ENCODE measurements around the gene CDH5.

The CDH5 gene

DNA sequence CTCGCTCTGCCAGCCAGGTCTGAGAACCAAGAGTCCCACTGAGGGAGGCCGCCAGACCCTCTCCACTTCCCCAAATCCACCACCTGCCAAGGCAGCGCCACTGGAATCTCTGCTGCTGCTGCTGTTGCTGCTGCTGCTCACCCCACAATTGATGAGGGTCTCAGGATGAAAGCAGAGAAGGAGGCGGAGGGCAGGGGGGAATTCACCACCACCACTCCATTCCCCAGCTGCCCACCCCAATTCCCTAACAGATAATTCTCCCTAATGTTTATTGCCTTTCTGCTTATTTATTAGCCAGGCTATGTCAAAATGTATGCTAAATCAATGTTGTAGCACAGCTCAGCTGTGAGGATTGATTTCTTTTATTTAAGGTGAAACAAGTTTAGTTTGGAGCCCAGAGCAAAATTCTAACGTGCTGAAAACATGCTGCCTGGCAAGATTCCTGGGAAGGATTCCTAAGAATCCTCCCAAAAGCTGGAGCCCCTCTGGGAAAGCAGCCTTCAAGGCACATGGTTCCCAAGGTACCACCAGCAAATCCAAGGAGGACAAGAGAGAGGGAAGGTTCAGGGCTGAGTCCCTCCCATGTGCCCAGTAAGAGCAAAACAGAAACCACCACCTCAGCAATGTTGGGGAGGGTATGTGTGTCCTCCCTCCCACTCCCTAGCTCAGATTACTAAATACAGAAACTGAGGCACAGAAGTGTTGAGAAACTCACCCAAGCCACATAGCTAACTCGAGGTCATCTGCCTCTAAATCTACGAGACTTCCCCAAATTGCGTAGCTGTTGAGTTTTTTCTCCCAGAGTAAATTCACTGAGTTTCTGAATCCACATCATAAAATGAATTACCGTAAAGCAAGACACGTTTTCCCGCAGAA lies 12.2 kb upstream of the CDH5 start:
- no peak for DNase-seq (ENCODE audit: low read depth)

DNA sequence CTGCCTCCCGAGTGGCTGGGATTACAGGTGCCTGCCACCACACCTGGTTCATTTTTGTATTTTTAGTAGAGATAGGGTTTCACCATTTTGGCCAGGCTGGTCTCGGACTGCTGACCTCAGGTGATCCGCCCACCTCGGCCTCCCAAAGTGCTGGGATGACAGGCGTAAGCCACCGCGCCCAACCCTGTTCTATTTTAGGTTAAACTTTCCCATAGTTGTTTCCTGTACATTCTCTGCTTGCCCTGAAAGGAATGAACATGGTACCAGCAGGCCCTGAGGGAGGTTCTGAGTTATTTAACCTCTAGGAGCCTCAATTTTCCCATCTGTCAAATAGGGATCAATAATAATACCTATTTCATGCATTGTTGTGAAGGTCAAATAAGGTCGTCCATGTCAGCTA lies 11.0 kb upstream of the CDH5 start:
- no peak for DNase-seq (ENCODE audit: low read depth)

DNA sequence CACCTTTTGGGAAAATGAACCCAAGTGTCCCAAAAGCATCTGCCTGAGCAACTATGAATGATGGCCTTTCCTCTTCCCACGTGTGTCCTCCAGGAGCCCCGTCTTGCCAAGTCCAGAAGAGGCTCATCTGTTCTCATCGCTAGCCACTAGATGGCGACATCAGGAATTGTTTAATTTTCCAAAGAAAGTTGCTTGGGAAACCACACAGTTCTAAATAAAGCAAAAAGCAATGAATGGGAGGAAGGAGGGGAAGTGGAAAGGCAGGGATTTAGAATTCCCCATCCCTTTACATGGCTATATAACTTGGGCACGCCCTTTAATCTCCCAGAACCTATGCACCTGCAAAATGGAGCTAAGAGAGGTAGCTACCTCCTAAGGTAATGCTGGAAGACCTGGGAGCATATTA lies 9.0 kb upstream of the CDH5 start:
- peak; percentile 80 for DNase-seq (ENCODE audit: low read depth)

DNA sequence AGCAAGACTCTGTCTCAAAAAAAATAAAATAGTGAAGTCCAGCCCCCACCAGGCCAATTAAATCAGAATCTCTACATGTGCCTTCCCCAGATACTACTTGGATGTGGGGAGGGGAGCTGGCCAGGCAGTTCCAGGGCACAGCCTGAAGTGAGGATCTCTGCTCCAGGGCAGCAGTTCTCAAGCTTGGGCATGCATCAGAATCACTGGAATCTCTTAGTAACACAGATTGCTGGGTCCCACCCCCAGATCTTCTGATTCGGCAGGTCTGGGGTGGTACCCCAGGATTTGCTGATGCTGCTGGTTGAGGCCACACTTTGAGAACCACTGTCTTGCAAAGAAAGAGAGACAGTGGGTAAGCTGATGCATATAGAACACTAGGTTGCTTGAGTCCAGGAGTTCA lies 8.3 kb upstream of the CDH5 start:
- DNase-seq (ENCODE audit: low read depth), result no peak

DNA sequence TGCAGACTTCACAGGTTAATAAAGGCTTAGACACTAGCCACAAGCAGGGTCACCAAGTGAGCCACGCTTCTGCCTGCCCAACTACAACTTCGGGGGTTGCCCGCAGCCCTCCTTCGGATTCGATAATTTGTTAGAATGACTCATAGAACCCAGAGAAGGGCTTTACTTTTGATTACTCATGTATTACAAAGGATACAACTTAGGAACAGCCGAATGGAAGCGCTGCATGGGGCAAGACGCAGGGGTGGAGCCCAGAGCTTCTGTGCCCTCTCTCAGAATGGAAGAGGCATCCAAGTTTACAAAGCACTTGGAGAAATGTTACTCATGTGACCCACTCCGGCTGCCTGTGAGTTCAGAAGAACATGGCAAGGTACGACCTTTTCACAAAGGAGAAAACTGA lies 7.5 kb upstream of the CDH5 start:
- no peak for DNase-seq (ENCODE audit: low read depth)

DNA sequence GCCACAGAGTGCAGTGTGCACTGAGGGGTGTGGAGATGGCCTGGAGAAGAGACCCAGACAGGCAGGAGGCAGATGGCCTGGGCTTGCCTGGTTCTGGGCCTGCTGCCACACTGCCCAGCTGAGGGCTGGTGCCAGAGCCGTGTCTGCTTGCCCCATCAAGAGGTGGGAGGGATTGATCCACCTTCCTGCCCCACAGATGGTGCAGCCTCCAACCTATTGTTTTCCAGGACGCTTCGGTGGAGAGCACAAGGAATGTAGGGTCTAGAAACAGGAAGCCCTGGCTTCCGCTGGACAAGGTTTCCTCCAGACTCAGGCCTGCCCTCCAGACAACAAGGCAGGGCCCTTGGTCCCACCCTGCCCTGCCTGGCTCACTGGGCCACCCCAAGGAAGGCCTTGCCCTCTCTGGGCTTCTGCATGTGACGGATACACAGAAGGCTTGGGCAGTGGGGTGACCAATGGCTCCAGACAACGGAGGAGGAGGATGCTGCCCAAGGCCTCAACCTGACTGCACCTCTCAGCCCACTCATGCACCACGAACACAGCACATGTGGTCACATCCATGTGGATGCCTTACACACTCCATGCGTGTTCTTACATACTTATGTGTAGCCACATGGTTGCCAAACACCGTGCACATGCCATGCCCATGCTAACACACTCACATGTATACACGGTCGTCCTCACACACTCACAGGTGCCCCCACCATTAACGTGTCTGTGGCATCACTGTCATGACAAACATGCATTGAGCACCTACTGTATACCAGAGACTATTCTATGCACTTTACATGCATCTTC lies 6.5 kb upstream of the CDH5 start:
- DNase-seq (ENCODE audit: low read depth), result no peak

DNA sequence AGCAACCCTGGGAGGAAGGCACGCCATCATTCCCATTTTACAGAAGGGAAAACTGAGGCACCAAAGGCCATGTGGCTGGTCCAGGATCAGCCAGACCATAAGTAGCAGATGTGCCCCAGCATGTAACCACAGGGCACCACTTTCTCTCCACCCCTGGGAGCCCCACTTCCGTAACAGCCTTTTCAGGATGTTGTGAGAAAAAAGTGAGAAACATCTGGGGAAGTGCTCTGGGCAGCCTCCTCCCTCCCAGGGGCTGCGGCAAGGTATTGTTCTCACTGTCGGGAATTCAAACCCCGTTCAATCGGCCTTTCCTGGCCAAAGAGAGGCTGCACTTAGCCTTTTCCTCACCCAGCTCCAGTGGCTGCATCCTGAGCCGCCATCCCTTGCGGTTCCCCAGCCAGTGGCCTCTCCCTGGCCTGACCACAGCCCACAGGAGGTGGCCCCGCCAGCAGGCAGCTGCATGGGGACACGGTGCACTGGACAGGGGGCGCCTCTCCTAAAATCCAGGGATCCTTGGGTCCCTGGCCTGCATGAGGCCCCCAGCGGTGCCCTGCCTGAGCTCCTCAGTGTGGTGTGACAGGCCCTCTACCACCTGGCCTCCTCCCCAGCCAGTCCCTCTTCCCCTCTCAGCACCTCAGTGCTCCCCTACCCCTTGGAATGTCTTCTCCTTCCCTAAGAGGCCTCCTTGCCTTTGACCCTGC lies 5.7 kb upstream of the CDH5 start:
- no peak for DNase-seq (ENCODE audit: low read depth)

DNA sequence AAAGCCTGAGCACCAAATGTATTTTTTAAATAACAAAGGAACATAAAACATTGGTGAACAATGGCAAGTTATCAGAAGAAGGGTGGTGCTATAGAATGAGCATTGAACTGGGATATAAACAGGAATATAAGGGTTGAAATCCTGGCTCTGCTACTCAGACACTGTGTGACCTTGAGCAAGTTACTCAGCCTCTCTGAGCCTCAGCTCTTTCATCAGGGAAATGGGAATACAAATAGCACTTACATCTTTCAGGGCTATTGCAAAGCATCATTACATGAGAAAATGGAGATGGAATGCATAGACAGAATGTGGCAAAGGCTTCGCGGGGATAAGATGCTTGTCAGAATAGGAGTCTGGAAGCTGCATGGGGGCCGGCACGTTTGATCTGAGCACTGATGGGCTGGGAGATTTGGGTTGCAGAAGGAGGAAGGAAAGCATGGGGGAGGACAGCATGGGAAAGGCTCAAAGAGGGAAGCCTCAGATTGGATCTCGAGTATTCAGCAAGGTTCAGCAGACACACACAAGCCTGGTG lies 4.8 kb upstream of the CDH5 start:
- DNase-seq (ENCODE audit: low read depth), result no peak

DNA sequence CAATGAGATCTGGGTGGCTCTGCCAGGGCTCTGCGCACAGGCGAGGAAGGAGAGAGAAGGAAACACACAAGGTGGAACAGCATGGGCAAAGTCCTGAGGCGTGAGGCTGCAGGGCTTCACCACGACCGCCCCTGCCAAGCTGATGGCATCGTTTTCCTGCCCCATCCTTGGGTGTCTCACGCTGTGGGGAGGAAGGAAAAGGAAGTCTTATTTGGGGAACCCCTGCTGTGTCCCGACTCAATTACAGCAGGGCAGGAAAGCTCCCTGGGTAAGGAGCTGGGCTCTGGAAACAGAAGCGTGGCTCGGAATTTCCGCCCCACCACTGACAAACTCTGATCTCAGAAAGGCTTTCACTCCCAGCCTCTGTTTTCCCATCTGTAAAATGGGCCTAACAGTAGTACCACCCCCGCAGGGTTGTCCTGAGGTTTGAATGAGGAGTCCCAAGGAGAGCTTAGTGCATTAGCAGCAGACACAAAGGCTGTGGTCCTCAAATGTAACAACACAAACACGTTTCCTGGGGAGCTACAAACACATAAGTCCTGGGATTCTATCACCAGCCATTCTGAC lies 3.2 kb upstream of the CDH5 start:
- DNase-seq (ENCODE audit: low read depth), result no peak

DNA sequence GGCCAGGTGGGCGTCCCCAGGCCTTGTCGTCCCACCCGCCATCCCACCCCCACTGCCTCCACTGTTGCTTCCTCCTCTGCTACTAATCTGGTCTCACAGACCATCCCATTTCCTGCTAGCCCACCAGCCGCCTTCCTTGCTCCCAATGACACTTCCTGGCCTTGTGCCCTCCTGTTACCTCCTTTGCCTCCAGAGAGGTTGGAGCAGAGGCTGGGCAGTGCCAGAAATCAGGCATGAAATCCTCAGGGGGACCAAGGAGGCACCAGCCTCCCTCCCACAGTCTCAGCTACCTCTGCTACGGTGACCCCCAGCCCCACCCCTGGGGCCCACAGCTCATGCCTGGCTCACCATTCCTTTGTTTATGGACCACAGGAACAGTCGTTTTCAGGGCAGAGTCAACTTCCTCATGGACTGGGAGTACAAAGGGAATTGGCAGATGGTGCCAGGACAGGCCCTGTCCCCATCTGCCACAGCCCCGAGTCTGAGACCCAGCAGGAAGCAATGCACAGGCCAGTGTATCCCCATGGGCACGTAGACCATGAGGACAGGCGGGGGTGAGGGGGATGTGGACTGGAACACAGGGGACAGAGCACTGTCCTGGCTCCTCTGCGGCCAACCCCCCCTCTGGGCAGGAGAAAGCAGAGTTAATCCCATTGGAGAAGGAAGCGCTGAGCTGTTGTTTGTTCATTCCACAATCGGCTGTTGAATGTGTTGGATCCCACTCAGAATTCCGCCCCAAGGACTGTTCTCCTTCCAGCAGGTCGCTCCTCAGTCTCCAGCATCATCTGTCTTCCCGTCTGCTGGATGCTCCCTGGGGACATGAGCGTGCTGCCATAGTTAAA lies 2.2 kb upstream of the CDH5 start:
- DNase-seq (ENCODE audit: low read depth), result peak; percentile 55

DNA sequence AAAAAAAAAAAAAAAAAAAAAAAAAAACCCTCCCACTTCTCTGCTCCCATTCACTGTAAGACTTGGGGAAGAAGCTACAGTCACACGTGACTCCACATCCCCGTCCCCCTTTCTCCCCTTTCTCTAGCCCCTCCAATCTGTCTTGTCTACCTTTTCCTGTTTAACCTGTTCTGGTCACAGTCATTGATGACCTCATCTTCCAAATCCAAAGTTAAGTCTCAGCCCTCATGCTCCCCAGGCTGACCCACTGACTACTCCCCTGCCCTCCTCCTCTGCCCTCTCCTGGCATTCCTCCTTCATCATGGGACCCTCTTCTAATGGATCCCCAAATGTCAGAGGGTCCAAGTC lies 1.6 kb upstream of the CDH5 start:
- no peak for DNase-seq (ENCODE audit: low read depth)

DNA sequence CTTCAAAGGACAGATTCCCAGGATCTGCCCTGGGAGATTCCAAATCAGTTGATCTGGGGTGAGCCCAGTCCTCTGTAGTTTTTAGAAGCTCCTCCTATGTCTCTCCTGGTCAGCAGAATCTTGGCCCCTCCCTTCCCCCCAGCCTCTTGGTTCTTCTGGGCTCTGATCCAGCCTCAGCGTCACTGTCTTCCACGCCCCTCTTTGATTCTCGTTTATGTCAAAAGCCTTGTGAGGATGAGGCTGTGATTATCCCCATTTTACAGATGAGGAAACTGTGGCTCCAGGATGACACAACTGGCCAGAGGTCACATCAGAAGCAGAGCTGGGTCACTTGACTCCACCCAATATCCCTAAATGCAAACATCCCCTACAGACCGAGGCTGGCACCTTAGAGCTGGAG lies 840 bp upstream of the CDH5 start:
- DNase-seq (ENCODE audit: low read depth), result no peak

DNA sequence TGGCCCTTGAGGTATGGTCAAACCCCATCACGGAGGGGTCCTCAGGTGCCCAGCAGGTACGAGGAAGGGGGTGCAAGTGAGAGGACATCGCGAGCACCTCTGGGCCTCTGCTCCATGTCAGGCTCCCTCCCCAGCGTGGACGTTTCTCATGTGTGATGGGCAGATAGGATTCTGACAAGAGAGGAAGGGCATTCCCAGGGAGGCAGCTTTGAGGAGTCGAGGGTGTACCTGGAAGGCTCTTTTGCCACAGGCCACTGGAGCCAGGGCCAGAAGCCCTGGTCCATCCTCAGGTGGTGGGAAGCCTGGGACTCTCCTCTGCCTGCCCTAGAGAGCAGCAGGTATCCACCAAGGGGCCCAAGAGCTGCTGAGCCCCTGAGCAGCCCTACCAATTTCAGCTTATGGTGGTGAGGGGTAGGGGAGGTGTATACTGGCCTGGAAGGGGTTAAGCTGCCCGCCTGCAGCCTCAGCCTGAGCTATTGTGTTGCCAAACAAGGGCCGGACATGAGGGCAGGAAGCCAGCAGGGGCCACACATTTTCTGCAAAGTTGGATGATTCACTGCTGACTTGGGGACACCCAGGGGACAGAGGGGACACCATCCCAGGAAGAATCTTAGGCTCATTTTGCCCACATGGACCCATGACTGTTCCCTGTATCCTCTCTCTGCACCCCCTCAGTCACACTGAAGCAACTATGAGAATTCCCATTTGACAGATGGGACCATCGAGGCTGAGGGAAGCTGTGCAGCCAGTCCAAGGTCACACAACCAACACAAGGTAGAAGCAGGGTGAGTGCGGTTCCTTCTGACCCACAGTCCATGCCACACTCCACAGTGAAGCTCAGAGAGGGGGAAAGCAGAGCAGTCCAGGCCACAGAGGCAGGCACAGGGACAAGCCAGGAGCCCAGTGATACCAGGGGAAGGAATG lies 1.7 kb downstream of the CDH5 start:
- DNase-seq (ENCODE audit: low read depth), result no peak

DNA sequence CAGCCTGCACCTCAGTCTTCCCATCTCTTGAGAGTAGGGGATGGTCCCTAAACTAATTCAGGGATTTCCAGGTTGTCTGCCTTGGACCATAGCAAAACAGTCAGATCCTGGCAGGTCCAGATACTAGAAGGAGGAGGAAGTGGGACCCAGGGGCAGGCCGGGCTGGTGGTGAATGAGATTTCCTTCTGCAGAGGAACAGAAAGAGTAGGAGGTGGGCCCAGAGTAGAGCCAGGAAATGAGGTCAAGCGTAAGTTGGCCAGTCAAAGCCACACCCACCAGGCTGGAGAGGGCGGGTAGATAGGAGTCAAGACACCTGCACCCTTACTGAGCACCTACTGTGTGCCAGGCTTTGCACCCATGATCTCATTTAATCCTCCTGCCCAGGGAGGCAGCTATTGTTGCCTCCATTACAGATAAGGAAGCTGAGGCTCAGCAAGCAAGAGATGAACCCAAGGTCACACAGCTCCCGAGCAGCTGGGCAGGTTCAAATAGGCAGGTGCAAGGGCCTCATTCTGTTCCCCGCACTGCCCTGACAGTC lies 2.6 kb downstream of the CDH5 start:
- no peak for DNase-seq (ENCODE audit: low read depth)

DNA sequence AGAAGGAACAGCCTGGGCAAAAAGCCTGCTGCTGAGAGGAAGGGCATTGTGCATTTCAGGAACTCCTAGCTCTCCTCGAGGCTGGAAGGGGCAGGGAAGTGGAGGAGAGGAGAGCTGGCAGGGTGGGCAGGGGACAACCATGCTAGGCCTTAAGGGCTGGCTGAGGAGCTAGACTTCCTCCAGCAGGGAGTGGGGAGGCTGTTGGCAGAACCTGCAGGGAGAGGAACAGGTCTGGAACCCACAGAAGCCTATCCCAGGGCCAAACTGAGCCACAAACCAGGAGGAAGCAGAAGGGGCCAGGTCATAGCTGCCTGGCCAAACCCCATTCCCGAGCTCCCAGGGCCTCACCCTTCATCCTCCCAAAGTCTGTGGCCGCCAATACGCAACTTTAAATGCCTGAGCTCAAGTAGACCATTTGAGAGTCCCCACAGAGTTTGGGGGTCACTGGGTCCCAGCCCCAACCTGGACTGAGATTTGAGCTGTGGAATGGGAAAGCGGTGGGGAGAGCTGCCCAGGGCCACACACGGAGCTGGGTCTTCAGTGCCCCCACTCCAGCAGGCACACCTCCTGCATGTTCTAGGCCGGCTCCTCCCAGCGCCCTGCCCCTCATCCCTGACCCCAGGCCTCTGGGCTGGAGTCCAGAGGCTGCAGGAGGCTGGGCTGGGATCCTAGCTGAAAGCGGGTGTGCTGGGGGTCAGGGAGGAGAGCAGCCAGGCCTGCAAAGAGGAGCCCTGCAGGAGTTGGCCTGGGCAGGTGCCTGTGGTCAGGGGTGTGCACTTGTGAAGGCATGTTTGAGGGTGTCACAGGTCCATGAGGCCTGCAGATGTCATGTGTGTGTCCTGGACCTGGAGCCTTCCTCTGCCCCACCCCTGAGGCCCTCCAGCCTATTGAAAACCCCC lies 4.5 kb downstream of the CDH5 start:
- DNase-seq (ENCODE audit: low read depth), result no peak

DNA sequence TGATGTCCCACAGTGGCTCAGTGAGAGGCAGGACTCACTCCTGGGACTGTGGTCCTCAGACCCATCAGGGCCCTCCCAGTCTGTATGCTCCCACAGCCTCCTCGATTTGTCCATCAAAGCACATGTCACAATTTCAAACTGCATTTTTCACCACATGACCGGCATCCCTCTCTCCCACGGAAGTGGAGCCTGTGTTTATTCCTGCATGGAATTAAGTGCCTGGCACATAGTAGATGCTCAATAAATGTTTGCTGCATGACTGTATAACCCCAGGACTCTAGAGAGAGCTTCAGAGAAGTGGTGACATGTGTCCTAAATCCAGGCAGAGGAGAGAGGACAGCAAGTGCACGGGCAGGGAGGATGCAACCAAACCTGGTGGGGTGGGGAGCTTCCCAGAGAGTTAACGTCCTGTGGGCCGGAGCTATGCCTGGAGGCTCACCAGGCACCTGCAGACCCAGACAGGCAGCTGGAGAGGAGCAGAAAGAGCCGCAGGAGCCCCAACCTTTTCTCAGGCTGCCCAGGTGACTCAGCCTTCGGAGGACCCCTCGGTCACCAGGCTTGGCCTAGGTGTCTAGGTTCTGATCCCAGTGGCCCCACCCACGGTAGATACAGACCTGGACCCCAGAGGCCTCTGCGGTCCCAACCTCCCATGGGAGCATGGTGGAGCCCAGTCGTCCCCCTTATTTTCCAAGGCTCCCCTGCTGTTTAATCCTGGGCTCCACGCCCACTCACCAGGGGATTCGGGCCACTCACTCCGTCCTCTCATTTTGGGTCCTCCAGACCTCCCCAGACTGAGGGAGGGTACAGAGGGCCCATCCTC lies 5.8 kb downstream of the CDH5 start:
- no peak for DNase-seq (ENCODE audit: low read depth)

DNA sequence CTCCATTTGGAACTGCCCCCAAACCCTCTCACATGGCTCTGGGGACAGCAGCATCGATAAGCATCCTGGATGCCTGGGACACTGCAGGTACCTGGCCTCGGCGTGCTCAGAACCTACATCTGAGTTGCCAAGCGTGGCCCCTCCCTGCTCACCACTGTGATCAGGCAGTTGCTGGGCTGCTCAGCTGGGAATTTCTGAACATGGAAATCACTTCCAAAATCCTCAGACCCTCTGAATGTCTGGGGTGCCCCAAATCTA lies 6.3 kb downstream of the CDH5 start:
- no peak for DNase-seq (ENCODE audit: low read depth)

DNA sequence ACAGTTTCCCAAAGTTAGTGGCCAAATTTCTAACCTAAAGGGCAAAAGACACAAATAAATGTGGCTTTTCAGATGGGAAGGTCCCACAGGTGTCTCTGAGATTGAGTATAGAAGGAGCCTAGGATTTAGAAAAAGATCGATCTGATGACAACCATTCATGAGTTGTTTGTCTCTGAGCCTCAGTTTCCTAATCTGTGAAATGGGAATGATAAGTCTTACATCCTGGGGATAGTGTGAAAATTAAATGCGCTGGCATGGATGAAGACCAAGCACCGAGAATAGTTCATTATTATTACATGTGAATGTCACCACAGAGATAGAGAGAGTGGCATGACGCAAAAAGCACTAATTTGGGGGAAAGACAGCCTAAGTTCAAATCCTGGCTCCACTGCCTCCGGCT lies 7.2 kb downstream of the CDH5 start:
- DNase-seq (ENCODE audit: low read depth), result no peak
